HEK293 (cell line): ENCODE measurements around the gene SOX6.

Experiments used
- CTCF ChIA-PET: fragments of 350-600 bp; formaldehyde crosslinking; extraction: SDS; loops from one replicate; lab custom pipeline; 2021; ENCODE audit warnings: antibody characterized with exemption; lab: Yijun Ruan, JAX
- POLR2A ChIA-PET: fragments of 300-600 bp; formaldehyde crosslinking; extraction: SDS; loops from one replicate; lab custom pipeline; 2020; ENCODE audit warnings: antibody characterized with exemption, inconsistent platforms; lab: Yijun Ruan, JAX
- H3K27ac ChIP-seq: fragments of 200-500 bp; sonication (Bioruptor generic); 2 replicates; pipeline ENCODE4 v1.5.1; 2014; ENCODE audit warnings: low read depth, low read length, control low read depth, inconsistent platforms; ENCODE audit errors: extremely low read depth
- H3K36me3 ChIP-seq, 2 experiments: fragments of 200-500 bp in 1 of 2; sonication (Bioruptor generic) in 1 of 2; 1 replicate in 1 of 2; 2 replicates in 1 of 2; pipeline ENCODE4 v1.5.1; 2014 to 2017; ENCODE audit warnings: inconsistent platforms in 2 of 2, low read length in 2 of 2; ENCODE audit not compliant: control insufficient read depth in 2 of 2, insufficient read depth in 1 of 2
- H3K4me1 ChIP-seq: fragments of 200-500 bp; sonication (Bioruptor generic); 2 replicates; pipeline ENCODE4 v1.5.1; 2014; ENCODE audit warnings: mild to moderate bottlenecking, low read length, inconsistent platforms; ENCODE audit not compliant: control insufficient read depth, insufficient read depth
- H3K4me3 ChIP-seq: 2 replicates; pipeline ENCODE4 v1.5.1; 2011; ENCODE audit warnings: low read depth, mild to moderate bottlenecking, control low read depth, low read length, moderate library complexity
- H3K9me3 ChIP-seq: fragments of 200-500 bp; sonication (Bioruptor generic); 2 replicates; pipeline ENCODE4 v1.5.1; 2014; ENCODE audit warnings: low read depth, low read length, inconsistent platforms; ENCODE audit not compliant: control insufficient read depth, insufficient read depth
- GLI2 ChIP-seq: fragments of 450-650 bp; formaldehyde crosslinking; IDR thresholded peaks from 2 replicates; pipeline ENCODE4; 2017; ENCODE audit warnings: missing biosample characterization, missing genetic modification characterization, low read depth, borderline replicate concordance
- HOXD13 ChIP-seq: sonication (generic); formaldehyde crosslinking; IDR thresholded peaks from 2 replicates; pipeline ENCODE4 v1.8.0; 2022; ENCODE audit warnings: missing genetic modification reagents, borderline replicate concordance
- MEIS1 ChIP-seq: sonication (generic); formaldehyde crosslinking; IDR thresholded peaks from 2 replicates; pipeline ENCODE4 v1.8.1; 2022; ENCODE audit warnings: missing genetic modification reagents, mild to moderate bottlenecking, borderline replicate concordance
- REPIN1 ChIP-seq: fragments of 450-650 bp; formaldehyde crosslinking; IDR thresholded peaks from 2 replicates; pipeline ENCODE4 v1.5.1; 2017; ENCODE audit warnings: missing biosample characterization, missing genetic modification characterization, low read depth
- ZBTB21 ChIP-seq: fragments of 450-650 bp; formaldehyde crosslinking; IDR thresholded peaks from 2 replicates; pipeline ENCODE4 v1.5.1; 2017; ENCODE audit warnings: missing biosample characterization, missing genetic modification characterization
- ZBTB48 ChIP-seq: fragments of 450-650 bp; formaldehyde crosslinking; IDR thresholded peaks from 2 replicates; pipeline ENCODE4 v1.5.1; 2016; ENCODE audit warnings: missing biosample characterization, missing genetic modification characterization
- ZEB2 ChIP-seq: fragments of 450-650 bp; formaldehyde crosslinking; IDR thresholded peaks from 2 replicates; pipeline ENCODE4 v1.5.1; 2016; ENCODE audit warnings: missing biosample characterization, missing genetic modification characterization
- ZFP3 ChIP-seq: fragments of 450-650 bp; formaldehyde crosslinking; IDR thresholded peaks from 2 replicates; pipeline ENCODE4 v1.5.1; 2016; ENCODE audit warnings: low read depth, missing biosample characterization, missing genetic modification characterization
- ZNF138 ChIP-seq: fragments of 450-650 bp; formaldehyde crosslinking; IDR thresholded peaks from 2 replicates; pipeline ENCODE4 v1.5.1; 2016; ENCODE audit warnings: missing biosample characterization, missing genetic modification characterization, borderline replicate concordance
- ZNF211 ChIP-seq: fragments of 450-650 bp; formaldehyde crosslinking; IDR thresholded peaks from 2 replicates; pipeline ENCODE4 v1.5.1; 2016; ENCODE audit warnings: low read depth, missing biosample characterization, missing genetic modification characterization
- ZNF24 ChIP-seq: fragments of 450-650 bp; formaldehyde crosslinking; IDR thresholded peaks from 2 replicates; pipeline ENCODE4 v1.5.1; 2016; ENCODE audit warnings: missing biosample characterization, missing genetic modification characterization
- ZNF292 ChIP-seq: fragments of 450-650 bp; formaldehyde crosslinking; IDR thresholded peaks from 2 replicates; pipeline ENCODE4 v1.5.1; 2016; ENCODE audit warnings: low read depth, missing biosample characterization, missing genetic modification characterization, borderline replicate concordance
- ZNF335 ChIP-seq: fragments of 450-650 bp; formaldehyde crosslinking; conservative IDR thresholded peaks from 2 replicates; pipeline ENCODE4 v1.5.1; 2016; ENCODE audit warnings: missing biosample characterization, missing genetic modification characterization
- ZNF529 ChIP-seq: fragments of 450-650 bp; formaldehyde crosslinking; IDR thresholded peaks from 2 replicates; pipeline ENCODE4 v1.5.1; 2017; ENCODE audit warnings: missing genetic modification characterization, missing biosample characterization; ENCODE audit not compliant: insufficient replicate concordance
- ZNF561 ChIP-seq: fragments of 450-650 bp; IDR thresholded peaks from 2 replicates; pipeline ENCODE4 v1.5.1; 2018; ENCODE audit warnings: missing biosample characterization, missing genetic modification characterization, borderline replicate concordance
- ZNF571 ChIP-seq: fragments of 450-650 bp; formaldehyde crosslinking; IDR thresholded peaks from 2 replicates; pipeline ENCODE4 v1.5.0; 2017; ENCODE audit warnings: missing biosample characterization, missing genetic modification characterization
- ZNF654 ChIP-seq: fragments of 450-650 bp; formaldehyde crosslinking; IDR thresholded peaks from 2 replicates; pipeline ENCODE4 v1.5.1; 2016; ENCODE audit warnings: low read depth, missing biosample characterization, missing genetic modification characterization
- ZNF664 ChIP-seq: fragments of 450-650 bp; formaldehyde crosslinking; IDR thresholded peaks from 2 replicates; pipeline ENCODE4 v1.5.1; 2016; ENCODE audit warnings: missing biosample characterization, missing genetic modification characterization
- TF ChIP-seq, protein P1 (sequence below): fragments of 450-650 bp; formaldehyde crosslinking; IDR thresholded peaks from 2 replicates; pipeline ENCODE4 v1.5.1; 2016; ENCODE audit warnings: missing biosample characterization, missing genetic modification characterization
- TF ChIP-seq, protein P2 (sequence below): fragments of 450-650 bp; formaldehyde crosslinking; conservative IDR thresholded peaks from 2 replicates; pipeline ENCODE4 v1.5.1; 2016; ENCODE audit warnings: low read depth, missing biosample characterization, missing genetic modification characterization
- TF ChIP-seq, protein P3 (sequence below): fragments of 450-650 bp; formaldehyde crosslinking; IDR thresholded peaks from 2 replicates; pipeline ENCODE4 v1.5.1; 2016; ENCODE audit warnings: missing biosample characterization, missing genetic modification characterization
- TF ChIP-seq, protein P4 (sequence below): fragments of 450-650 bp; formaldehyde crosslinking; conservative IDR thresholded peaks from 2 replicates; pipeline ENCODE4 v1.5.1; 2016; ENCODE audit warnings: low read depth, missing biosample characterization, missing genetic modification characterization

Gene SOX6

DNA sequence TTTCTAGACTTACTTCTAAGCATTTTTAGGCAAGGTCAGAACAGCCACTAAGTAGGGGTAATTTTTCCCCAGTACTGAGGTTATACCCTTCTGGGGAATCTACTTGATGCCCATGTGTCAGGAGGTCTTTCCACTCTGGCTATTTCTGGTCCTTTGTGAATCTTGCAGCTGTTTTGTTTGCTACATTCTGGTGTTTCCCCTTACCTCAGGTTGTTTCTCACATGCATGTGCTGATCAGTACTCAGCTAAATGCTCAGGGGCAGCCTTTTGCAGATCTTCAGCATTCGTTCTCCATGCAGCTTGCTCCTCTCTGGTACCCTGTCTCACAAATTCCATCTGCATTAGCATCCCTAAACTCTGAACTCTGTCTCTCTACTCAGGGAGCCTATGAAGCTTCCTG, 303.6 kb downstream of the SOX6 start (continued):
- TF ChIP-seq, protein P1, sequence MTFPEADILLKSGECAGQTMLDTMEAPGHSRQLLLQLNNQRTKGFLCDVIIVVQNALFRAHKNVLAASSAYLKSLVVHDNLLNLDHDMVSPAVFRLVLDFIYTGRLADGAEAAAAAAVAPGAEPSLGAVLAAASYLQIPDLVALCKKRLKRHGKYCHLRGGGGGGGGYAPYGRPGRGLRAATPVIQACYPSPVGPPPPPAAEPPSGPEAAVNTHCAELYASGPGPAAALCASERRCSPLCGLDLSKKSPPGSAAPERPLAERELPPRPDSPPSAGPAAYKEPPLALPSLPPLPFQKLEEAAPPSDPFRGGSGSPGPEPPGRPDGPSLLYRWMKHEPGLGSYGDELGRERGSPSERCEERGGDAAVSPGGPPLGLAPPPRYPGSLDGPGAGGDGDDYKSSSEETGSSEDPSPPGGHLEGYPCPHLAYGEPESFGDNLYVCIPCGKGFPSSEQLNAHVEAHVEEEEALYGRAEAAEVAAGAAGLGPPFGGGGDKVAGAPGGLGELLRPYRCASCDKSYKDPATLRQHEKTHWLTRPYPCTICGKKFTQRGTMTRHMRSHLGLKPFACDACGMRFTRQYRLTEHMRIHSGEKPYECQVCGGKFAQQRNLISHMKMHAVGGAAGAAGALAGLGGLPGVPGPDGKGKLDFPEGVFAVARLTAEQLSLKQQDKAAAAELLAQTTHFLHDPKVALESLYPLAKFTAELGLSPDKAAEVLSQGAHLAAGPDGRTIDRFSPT (tag by site-specific recombination) = no peak
- no peak for TF ChIP-seq ZNF654
- TF ChIP-seq ZNF561 (tag by site-specific recombination) = no peak
- TF ChIP-seq ZNF664 = no peak
- TF ChIP-seq ZNF335 = no peak
- TF ChIP-seq ZBTB48 = no peak
- TF ChIP-seq ZEB2 (tag by site-specific recombination) = no peak
- no peak for TF ChIP-seq ZNF571
- no peak for TF ChIP-seq GLI2

DNA sequence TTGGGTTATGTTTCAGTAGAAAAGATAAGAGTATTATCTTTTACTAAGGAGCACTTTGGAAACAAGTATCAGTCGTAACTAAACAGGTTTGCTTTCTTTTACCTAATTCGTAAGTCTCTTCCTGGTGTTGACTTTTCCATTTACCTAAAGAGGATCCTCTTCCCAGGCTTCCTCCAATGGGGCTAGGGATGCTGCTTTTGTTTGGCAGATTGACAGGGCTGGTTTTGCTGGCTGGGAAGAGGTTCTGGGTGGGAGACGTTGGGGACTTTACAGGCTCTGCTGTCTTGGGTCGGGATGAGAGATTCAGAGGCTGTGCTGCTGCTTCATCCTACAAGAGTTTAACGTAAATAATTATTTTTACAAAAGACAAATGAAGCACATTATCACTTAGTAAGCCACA, 306.7 kb downstream of the SOX6 start:
- Histone ChIP-seq H3K4me1 (no peaks in the 10 kb centered on the region), H3K9me3 (no peaks in the 10 kb centered on the region), H3K36me3 (no peaks in the 10 kb centered on the region), H3K4me3 (no peak overlapping the region), H3K27ac (no peak overlapping the region)
- ChIA-PET CTCF (interaction anchor here (0.5 kb wide), 1 partner anchor 61 kb away, joined by 3 read pairs; no protein-coding TSS in a partner anchor), POLR2A (no interaction called here)
- TF ChIP-seq ZBTB21 (no peak), ZFP3 (tag by site-specific recombination) (no peak), ZNF211 (tag by site-specific recombination) (no peak)

DNA sequence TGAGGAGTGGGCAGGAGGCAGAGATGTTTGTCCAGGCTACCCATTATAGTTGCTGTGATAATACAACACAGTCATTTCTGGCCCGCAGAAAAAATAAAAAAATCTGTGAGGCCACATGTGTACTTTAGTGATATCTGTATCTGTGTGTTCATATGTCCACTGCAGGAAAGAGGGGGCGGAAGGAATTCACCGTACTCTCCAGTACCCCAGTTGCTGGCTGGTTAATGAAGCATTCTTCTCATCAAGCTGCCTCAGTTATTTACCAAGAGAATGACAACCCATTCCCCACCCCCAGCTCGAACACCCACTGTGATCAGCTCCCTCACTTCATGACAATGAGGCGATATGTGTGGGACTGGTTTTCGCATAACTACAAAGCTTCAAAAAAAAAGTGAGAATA, 309.3 kb downstream of the SOX6 start:
- no peaks in the 10 kb centered on the region for H3K4me1 ChIP-seq
- TF ChIP-seq REPIN1 (tag by site-specific recombination) = no peak
- no peak for TF ChIP-seq HOXD13 (CRISPR knock-in tag)
- TF ChIP-seq, protein P2, sequence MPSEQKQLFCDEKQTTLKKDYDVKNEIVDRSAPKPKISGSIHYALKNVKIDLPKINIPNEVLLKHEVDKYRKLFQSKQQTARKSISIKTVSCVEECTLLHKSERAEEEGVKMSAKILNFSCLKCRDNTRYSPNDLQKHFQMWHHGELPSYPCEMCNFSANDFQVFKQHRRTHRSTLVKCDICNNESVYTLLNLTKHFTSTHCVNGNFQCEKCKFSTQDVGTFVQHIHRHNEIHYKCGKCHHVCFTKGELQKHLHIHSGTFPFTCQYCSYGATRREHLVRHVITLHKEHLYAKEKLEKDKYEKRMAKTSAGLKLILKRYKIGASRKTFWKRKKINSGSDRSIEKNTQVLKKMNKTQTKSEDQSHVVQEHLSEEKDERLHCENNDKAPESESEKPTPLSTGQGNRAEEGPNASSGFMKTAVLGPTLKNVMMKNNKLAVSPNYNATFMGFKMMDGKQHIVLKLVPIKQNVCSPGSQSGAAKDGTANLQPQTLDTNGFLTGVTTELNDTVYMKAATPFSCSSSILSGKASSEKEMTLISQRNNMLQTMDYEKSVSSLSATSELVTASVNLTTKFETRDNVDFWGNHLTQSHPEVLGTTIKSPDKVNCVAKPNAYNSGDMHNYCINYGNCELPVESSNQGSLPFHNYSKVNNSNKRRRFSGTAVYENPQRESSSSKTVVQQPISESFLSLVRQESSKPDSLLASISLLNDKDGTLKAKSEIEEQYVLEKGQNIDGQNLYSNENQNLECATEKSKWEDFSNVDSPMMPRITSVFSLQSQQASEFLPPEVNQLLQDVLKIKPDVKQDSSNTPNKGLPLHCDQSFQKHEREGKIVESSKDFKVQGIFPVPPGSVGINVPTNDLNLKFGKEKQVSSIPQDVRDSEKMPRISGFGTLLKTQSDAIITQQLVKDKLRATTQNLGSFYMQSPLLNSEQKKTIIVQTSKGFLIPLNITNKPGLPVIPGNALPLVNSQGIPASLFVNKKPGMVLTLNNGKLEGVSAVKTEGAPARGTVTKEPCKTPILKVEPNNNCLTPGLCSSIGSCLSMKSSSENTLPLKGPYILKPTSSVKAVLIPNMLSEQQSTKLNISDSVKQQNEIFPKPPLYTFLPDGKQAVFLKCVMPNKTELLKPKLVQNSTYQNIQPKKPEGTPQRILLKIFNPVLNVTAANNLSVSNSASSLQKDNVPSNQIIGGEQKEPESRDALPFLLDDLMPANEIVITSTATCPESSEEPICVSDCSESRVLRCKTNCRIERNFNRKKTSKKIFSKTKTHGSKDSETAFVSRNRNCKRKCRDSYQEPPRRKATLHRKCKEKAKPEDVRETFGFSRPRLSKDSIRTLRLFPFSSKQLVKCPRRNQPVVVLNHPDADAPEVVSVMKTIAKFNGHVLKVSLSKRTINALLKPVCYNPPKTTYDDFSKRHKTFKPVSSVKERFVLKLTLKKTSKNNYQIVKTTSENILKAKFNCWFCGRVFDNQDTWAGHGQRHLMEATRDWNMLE (tag by site-specific recombination) = no peak
- TF ChIP-seq MEIS1 (CRISPR knock-in tag) = no peak
- no peak for TF ChIP-seq ZNF292 (tag by site-specific recombination)
- TF ChIP-seq ZNF138 (tag by site-specific recombination) = no peak
- no peak for TF ChIP-seq ZNF24 (tag by site-specific recombination)
- TF ChIP-seq, protein P3, sequence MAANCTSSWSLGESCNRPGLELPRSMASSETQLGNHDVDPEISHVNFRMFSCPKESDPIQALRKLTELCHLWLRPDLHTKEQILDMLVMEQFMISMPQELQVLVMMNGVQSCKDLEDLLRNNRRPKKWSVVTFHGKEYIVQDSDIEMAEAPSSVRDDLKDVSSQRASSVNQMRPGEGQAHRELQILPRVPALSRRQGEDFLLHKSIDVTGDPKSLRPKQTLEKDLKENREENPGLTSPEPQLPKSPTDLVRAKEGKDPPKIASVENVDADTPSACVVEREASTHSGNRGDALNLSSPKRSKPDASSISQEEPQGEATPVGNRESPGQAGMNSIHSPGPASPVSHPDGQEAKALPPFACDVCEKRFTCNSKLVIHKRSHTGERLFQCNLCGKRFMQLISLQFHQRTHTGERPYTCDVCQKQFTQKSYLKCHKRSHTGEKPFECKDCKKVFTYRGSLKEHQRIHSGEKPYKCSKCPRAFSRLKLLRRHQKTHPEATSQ = no peak
- TF ChIP-seq, protein P4, sequence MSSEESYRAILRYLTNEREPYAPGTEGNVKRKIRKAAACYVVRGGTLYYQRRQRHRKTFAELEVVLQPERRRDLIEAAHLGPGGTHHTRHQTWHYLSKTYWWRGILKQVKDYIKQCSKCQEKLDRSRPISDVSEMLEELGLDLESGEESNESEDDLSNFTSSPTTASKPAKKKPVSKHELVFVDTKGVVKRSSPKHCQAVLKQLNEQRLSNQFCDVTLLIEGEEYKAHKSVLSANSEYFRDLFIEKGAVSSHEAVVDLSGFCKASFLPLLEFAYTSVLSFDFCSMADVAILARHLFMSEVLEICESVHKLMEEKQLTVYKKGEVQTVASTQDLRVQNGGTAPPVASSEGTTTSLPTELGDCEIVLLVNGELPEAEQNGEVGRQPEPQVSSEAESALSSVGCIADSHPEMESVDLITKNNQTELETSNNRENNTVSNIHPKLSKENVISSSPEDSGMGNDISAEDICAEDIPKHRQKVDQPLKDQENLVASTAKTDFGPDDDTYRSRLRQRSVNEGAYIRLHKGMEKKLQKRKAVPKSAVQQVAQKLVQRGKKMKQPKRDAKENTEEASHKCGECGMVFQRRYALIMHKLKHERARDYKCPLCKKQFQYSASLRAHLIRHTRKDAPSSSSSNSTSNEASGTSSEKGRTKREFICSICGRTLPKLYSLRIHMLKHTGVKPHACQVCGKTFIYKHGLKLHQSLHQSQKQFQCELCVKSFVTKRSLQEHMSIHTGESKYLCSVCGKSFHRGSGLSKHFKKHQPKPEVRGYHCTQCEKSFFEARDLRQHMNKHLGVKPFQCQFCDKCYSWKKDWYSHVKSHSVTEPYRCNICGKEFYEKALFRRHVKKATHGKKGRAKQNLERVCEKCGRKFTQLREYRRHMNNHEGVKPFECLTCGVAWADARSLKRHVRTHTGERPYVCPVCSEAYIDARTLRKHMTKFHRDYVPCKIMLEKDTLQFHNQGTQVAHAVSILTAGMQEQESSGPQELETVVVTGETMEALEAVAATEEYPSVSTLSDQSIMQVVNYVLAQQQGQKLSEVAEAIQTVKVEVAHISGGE (tag by site-specific recombination) = no peak
- no peak for TF ChIP-seq ZNF529 (tag by site-specific recombination)
- no peaks in the 10 kb centered on the region for H3K9me3 ChIP-seq
- H3K27ac ChIP-seq = no peak overlapping the region
- CTCF ChIA-PET = no interaction called here
- no peak overlapping the region for H3K4me3 ChIP-seq
- H3K36me3 ChIP-seq = no peaks in the 10 kb centered on the region
- POLR2A ChIA-PET = no interaction called here
